Activated CD4-positive, CD25-positive, alpha-beta regulatory T cell treated with anti-CD3 and anti-CD28 coated beads, Interleukin-2, amount 50 U/mL, for 24 hours (primary cell): ENCODE data around the gene SDF2L1.
"Not testable (repeated sequence)": the region's sequence is repeated elsewhere in the genome, so short reads cannot be mapped to it uniquely, and the experiment has no call there.

ENCODE experiments used
- ATAC-seq, 2 donors: fragments of 150-1000 bp; cut with Tn5 transposase; one replicate each; pipeline ENCODE4 v1.10.0; 2021; ENCODE audit warnings: mild to moderate bottlenecking in 1 of 2, moderate library complexity in 1 of 2

Gene SDF2L1

DNA sequence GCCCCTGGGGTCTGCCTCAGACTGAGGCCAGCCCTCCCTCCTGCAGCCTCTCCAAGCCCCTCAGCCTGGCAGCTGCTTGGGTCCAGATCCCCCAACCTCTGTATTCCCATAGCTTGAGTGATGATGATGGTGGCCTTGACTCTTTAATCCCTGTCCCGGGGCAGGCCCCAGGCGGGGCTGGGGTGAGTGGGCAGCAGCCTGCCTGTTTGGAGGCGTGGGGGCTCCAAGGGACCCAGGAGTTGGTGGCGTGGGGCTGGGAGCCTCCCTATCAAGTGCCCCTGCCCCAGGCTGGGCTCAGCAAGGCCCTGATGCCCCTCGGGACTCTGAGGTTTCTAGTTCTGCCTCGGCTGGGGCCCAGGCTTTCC, 46.2 kb downstream of the SDF2L1 start:
- ATAC-seq, result no peak

DNA sequence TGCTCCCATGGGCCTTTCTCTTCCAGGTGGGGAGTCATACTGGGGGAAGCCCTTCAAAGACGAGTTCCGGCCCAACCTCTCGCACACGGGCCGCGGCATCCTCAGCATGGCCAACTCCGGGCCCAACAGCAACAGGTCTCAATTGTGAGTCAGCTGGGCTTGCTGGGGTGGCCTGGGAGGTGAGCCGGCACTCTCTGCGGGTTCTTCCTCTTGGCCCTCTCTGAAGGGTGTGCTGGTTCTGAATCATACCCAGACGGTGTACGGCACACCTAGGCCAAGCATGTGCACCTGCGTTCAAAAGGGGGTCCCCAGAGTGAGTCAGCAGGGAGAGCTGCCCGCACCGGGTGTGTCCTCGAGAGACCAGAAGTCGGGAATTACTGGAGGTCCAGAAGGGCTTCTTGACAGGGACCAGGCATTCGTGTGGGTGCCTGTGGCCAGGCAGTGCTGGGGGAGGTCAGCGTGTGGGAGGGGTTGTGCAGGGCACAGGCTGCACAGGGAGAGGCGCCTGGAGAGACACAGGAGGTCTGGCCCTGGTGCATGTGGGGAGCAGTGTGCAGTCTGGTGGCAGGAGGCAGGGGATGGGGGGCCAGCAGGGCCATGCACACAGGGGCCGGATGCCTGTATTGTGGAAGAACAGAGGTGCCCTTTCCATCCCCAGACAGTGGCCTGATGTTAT, 46.7 kb downstream of the SDF2L1 start:
- peak; percentile 27 to 46 for ATAC-seq

DNA sequence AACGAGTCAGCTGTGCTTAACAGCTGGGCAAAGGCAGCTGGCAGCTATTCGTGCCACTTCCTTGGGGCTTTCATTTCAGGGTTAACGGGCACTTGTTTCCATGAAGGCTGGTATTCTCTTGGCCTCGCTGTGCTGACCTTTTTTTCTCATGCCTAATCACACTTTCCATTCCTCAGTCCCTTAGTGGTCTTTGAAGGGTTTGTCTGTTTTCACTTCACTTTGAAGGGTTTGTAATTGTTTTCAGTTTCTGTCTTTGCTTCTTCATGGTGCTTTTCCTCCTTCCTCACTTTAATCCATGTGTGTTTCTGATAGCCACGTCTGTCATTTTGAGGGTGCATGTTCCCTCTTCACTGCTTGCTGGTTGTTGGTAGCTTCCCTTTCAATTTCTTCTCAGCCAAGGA, 48.3 kb downstream of the SDF2L1 start:
- ATAC-seq, result peak; percentile 57 to 62

DNA sequence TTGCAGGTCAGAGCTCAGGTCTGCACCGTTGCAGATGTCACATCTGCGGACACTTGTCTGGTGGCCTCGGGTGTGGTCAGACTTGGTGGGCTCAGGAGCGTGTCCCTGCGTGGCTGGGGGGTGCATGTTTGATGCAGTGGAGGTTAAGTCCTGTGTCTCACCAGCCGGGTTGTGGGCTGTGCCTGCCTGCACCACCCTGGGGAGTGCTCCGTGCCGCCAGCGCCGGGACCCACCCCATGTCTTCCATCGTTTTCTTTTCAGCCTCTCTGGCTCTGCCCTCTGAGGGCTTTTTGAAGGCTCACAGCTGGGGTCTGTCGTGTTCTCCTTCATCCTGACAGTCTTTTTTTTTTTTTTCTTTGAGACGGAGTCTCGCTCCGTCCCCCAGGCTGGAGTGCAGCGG, 49.7 kb downstream of the SDF2L1 start:
- ATAC-seq, result no peak

DNA sequence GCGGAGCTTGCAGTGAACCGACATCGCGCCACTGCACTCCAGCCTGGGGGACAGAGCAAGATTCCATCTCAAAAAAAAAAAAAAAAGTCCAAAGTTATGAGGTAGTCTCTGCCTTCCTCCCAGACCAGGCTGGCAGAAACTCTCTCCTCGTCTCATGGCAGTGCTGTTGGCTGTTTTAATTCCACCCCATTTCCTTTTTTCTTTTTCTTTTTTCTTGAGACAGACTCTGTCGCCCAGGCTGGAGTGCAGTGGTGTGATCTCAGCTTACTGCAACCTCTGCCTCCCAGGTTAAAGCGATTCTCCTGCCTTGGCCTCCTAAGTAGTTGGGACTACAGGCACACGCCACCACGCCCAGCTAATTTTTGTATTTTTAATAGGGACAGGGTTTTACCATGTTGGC, 50.8 kb downstream of the SDF2L1 start:
- ATAC-seq, result not testable (repeated sequence)

DNA sequence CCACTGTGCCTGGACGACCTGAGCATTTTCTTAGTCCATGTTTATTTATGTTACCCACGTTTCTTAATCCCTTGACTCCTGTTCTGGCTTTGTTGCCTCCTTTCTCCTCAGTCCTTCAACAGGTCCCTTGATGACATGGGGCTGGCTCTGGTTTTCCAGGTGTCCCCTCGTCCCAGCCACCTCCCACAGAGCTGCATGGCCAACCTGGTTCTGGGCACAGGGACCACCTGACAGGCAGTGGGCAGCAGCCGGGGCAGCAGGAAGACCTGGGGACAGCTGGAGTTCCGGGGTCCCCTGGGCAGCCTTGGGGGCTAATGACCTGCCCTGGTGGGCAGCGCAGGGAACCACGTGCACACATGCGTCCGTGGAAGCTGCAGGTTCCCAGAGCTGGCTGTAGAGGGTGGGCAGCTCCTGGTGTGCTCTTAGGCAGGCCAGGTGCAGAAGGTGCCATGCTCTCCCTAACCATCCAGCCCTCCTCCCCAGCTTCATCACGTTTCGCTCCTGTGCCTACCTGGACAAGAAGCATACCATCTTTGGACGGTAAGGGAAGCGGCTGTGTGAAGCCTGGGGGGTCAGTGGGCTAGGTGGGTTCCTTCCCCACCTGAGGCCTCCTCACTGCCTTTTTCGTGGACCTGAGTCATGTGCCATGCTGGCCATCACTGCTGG, 51.4 kb downstream of the SDF2L1 start:
- no peak for ATAC-seq
